Measurements from ENCODE around the gene TDRKH. TPM values are rescaled to one million over a fixed set of nuclear protein-coding genes. Genes with fewer than 3 reads are reported as not detected.

Gene TDRKH
- total and polyA plus RNA-seq, 2 experiments from 2014 or later: 10.2 to 25.6 TPM

GRCh38 chr1:151759241-151759640 is 31.1 kb downstream of the TDRKH start (continued):
- TF ChIP-seq ZNF462 (CRISPR knock-in tag; IDR thresholded peaks at IDR 0.05): no peak
- TF ChIP-seq ZNF331 (CRISPR knock-in tag; IDR thresholded peaks at IDR 0.05; ENCODE audit: low read depth): no peak
- TF ChIP-seq CREB1 (CRISPR knock-in tag; IDR thresholded peaks at IDR 0.05; ENCODE audit: low read depth): no peak
- no peak for TF ChIP-seq EZH2 (IDR thresholded peaks at IDR 0.05; ENCODE audit: low read depth, unreplicated experiment)
- no peak for TF ChIP-seq JUNB (IDR thresholded peaks at IDR 0.05; ENCODE audit: unreplicated experiment)

DNA sequence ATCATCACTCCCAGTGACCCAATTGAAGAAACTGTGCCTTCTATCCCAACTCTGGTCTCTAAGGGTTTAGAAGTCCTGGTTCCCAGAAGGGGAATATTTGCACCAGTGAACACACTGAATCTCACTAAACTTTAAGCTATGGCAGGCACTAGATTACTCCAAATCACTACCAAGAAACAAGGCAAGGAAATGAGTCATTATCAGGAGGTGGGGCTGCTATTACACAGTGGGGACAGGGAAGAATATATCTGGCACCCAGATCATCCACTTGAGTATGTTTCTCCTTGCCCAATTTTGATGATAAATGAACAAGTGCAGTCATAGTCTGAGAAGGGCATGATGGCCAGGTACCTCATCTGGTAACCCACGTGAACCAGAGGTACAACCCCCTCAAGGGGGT is 34.0 kb downstream of the TDRKH start:
- H3K79me2 ChIP-seq (replicated peaks; ENCODE audit: insufficient read depth): no peaks in the 10 kb centered on the region
- Mint-ChIP-seq H3K27ac (no peak overlapping the region), H3K36me3 (ENCODE audit: low read depth) (peaks cover 17% of the 10 kb centered on the region), H3K9me3 (no peaks in the 10 kb centered on the region), H3K4me1 (no peaks in the 10 kb centered on the region), H3K27me3 (ENCODE audit: insufficient read depth, low read depth, poor library complexity) (peaks cover 4% of the 10 kb centered on the region), H3K4me3 (no peak overlapping the region)
- no peaks in the 10 kb centered on the region for H3K9me2 ChIP-seq (ENCODE audit: insufficient read depth)
- no peak overlapping the region for H3K4me3 ChIP-seq
- H2AFZ ChIP-seq: no peak overlapping the region
- no peaks in the 10 kb centered on the region for H3K4me1 ChIP-seq (ENCODE audit: insufficient read depth)
- H3K27me3 ChIP-seq (ENCODE audit: insufficient read depth): no peaks in the 10 kb centered on the region
- H3F3A ChIP-seq (replicated peaks; ENCODE audit: low read depth): no peaks in the 10 kb centered on the region
- H4K20me1 ChIP-seq (replicated peaks; ENCODE audit: insufficient read depth): no peaks in the 10 kb centered on the region
- H3K27ac ChIP-seq (ENCODE audit: low read depth): no peak overlapping the region
- ATAC-seq: no peak
- no peak for DNase-seq (ENCODE audit: low spot score)
- H3K4me2 ChIP-seq: no peak overlapping the region
- peaks cover 16% of the 10 kb centered on the region for H3K36me3 ChIP-seq (ENCODE audit: insufficient read depth)
- TF ChIP-seq, protein P1, sequence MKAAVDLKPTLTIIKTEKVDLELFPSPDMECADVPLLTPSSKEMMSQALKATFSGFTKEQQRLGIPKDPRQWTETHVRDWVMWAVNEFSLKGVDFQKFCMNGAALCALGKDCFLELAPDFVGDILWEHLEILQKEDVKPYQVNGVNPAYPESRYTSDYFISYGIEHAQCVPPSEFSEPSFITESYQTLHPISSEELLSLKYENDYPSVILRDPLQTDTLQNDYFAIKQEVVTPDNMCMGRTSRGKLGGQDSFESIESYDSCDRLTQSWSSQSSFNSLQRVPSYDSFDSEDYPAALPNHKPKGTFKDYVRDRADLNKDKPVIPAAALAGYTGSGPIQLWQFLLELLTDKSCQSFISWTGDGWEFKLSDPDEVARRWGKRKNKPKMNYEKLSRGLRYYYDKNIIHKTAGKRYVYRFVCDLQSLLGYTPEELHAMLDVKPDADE (IDR thresholded peaks at IDR 0.05): no peak
- TF ChIP-seq JUNB (IDR thresholded peaks at IDR 0.05; ENCODE audit: unreplicated experiment) (no peak), ZNF462 (CRISPR knock-in tag; IDR thresholded peaks at IDR 0.05) (no peak), EZH2phosphoT487 (IDR thresholded peaks at IDR 0.05; ENCODE audit: unreplicated experiment) (no peak), STAT1 (IDR thresholded peaks at IDR 0.05; ENCODE audit: unreplicated experiment) (no peak)

All from GM23338 (cell line).